ENCODE measurements around the gene SCGB1C1.
"Not testable (repeated sequence)": the region's sequence is repeated elsewhere in the genome, so short reads cannot be mapped to it uniquely, and the experiment has no call there.

The SCGB1C1 gene

DNA sequence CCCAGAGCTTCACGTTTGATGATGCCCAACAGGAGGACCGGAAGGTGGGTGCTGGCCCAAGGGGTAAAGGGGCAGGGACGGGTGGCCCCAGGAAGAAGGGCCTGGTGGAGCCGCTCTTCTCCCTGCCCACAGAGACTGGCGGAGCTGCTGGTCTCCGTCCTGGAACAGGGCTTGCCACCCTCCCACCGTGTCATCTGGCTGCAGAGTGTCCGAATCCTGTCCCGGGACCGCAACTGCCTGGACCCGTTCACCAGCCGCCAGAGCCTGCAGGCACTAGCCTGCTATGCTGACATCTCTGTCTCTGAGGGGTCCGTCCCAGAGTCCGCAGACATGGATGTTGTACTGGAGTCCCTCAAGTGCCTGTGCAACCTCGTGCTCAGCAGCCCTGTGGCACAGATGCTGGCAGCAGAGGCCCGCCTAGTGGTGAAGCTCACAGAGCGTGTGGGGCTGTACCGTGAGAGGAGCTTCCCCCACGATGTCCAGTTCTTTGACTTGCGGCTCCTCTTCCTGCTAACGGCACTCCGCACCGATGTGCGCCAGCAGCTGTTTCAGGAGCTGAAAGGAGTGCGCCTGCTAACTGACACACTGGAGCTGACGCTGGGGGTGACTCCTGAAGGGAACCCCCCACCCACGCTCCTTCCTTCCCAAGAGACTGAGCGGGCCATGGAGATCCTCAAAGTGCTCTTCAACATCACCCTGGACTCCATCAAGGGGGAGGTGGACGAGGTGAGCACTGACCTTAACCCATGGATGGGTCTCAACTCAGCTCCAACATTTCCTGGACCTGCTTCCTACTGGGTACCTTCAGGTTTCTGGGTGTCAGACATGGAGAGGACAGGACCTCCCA lies 16.6 kb downstream of the SCGB1C1 start:
- Mint-ChIP-seq H3K27me3 (no peaks in the 10 kb centered on the region), H3K4me3 (peak overlapping the region; percentile 99), H3K36me3 (ENCODE audit: low read depth) (peaks cover 50% of the 10 kb centered on the region), H3K27ac (peak overlapping the region; percentile 99), H3K4me1 (peaks cover 45% of the 10 kb centered on the region), H3K9me3 (no peaks in the 10 kb centered on the region)
- ATAC-seq, result no peak
- DNase-seq, result no peak

DNA sequence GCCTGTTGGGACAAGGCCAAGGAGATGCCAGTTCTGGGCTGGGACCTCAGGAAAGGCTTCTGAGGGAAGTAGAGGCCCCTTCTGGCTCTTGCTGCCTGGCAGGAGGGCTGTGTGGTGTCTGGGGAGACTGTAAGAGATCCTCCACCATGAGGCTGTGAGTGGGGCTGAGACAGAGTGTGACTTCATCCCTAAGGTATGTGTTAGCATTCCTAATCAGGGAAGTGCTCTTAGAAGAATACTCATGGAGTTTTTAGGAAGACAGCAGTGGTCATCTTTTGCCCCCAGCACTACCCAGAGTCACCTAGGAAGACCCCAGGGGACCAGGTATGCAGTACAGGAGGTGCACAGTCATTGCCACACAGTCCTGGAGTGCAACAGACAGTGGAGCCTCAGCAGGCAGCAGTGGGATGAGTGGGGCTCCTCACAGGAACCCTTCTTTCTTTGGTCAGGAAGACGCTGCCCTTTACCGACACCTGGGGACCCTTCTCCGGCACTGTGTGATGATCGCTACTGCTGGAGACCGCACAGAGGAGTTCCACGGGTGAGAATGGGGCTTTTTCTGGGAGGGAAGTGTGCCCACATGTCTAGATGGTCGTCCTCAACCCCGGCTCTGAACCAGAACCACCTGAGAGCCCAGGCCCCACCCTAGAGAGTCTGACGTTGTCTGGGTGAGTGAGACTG lies 17.4 kb downstream of the SCGB1C1 start:
- Mint-ChIP-seq H3K27ac (peak overlapping the region; percentile 81), H3K4me1 (peaks cover 38% of the 10 kb centered on the region), H3K36me3 (ENCODE audit: low read depth) (peaks cover 55% of the 10 kb centered on the region), H3K4me3 (peak overlapping the region; percentile 99), H3K9me3 (no peaks in the 10 kb centered on the region), H3K27me3 (no peaks in the 10 kb centered on the region)
- DNase-seq (no peak), ATAC-seq (no peak)

DNA sequence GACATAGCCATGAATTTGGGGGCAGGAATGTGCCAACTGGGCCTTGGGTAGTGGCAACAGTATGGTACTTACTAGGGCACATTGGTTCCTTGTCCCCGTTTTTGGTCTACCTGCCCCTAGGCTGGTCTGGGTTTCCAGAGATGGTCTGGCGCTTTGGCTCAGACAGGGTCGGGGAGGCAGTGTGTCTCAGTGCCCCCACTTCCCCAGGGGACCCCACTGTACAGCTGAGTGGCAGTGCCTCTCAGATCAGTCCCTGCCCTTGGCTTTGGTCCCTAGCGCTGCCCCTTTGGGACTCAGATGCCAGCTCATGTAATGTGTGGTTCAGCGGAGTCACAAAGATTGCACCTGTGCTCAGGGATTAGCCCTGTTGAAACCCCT lies 17.9 kb downstream of the SCGB1C1 start:
- ATAC-seq, result no peak
- peaks cover 33% of the 10 kb centered on the region for H3K4me1 Mint-ChIP-seq
- H3K36me3 Mint-ChIP-seq (ENCODE audit: low read depth), result peaks cover 53% of the 10 kb centered on the region
- H3K9me3 Mint-ChIP-seq, result no peaks in the 10 kb centered on the region
- H3K27me3 Mint-ChIP-seq, result no peaks in the 10 kb centered on the region
- peak overlapping the region; percentile 99 for H3K4me3 Mint-ChIP-seq
- H3K27ac Mint-ChIP-seq, result peak overlapping the region; percentile 81
- no peak for DNase-seq

DNA sequence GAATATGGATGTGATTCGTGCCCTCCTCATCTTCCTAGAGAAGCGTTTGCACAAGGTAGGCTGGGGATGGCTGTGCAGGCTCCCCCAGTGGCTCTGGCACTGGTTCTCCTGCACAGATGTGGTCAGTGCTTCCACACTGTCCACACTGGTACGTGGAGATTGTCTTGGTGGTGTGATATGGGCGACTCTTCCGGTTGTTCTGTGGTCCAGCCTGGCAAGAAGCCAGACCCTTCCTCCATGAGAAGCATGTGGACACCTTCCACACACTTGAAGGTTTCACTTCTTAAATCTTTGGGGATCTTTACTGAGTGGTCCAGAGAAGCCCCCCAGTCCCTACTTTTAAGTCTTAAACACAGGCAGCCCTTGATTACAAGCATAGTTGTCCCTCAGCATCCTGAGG lies 18.4 kb downstream of the SCGB1C1 start:
- no peak for ATAC-seq
- Mint-ChIP-seq H3K27me3 (no peaks in the 10 kb centered on the region), H3K36me3 (ENCODE audit: low read depth) (peaks cover 51% of the 10 kb centered on the region), H3K4me1 (peaks cover 28% of the 10 kb centered on the region), H3K27ac (peak overlapping the region; percentile 81), H3K9me3 (no peaks in the 10 kb centered on the region), H3K4me3 (peak overlapping the region; percentile 99)
- no peak for DNase-seq

DNA sequence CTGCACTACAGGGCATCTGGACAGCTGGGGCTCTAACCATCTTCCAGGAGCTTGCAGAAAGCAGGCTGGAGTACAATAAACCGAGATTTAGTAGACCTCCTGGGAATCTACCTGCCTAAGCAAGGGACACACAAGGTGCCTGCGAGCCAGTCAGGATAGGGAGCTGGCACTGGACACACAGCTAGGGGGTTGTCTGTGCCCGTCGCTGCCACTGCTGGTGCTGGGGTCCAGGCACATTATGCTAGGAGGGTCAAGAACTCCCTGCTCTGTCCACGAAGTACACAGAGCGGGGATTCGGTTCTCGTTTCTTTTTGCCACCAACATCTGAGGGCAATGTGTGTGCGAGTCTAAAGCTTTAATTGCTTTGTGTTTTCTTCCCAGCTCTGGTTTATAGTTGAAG lies 18.9 kb downstream of the SCGB1C1 start:
- peak overlapping the region; percentile 27 for H3K27ac Mint-ChIP-seq
- ATAC-seq (no peak), DNase-seq (no peak)
- no peak overlapping the region for H3K4me3 Mint-ChIP-seq
- H3K36me3 Mint-ChIP-seq (ENCODE audit: low read depth), result peaks cover 48% of the 10 kb centered on the region
- H3K27me3 Mint-ChIP-seq, result no peaks in the 10 kb centered on the region
- H3K9me3 Mint-ChIP-seq, result no peaks in the 10 kb centered on the region
- H3K4me1 Mint-ChIP-seq, result peaks cover 28% of the 10 kb centered on the region

DNA sequence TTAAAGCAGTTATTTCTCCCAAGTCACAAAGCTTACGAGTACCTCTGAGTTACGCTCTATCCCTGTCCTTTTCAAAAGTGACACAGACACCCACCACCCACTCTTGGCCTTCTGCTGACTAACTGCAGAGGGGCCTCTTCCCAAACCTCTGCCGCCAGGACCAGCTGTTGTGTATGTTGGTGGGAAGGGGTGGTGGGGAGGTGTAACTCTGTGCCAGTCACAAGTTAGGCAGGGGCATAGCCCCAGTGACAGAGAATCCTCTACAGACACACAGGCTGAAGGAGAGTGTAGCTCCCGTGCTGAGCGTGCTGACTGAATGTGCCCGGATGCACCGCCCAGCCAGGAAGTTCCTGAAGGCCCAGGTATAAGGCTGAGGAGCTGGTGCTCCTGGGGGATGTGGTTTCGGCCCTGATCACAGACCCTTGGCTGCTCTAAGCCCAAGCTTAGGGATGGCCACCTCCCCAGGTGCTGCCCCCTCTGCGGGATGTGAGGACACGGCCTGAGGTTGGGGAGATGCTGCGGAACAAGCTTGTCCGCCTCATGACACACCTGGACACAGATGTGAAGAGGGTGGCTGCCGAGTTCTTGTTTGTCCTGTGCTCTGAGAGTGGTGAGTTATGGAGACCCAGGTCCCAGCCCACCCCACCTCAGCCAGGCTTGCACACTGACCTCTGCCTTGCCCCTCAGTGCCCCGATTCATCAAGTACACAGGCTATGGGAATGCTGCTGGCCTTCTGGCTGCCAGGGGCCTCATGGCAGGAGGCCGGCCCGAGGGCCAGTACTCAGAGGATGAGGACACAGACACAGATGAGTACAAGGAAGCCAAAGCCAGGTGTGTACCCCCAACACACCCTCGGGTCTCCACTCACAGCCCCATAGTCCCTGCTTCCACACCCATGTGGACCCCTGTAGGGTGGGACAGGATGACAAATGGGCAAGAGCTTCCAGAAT lies 19.5 kb downstream of the SCGB1C1 start:
- H3K9me3 Mint-ChIP-seq, result no peaks in the 10 kb centered on the region
- peaks cover 46% of the 10 kb centered on the region for H3K36me3 Mint-ChIP-seq (ENCODE audit: low read depth)
- no peaks in the 10 kb centered on the region for H3K27me3 Mint-ChIP-seq
- H3K27ac Mint-ChIP-seq, result peak overlapping the region; percentile 27
- DNase-seq, result no peak
- peaks cover 28% of the 10 kb centered on the region for H3K4me1 Mint-ChIP-seq
- H3K4me3 Mint-ChIP-seq, result no peak overlapping the region
- ATAC-seq, result no peak

DNA sequence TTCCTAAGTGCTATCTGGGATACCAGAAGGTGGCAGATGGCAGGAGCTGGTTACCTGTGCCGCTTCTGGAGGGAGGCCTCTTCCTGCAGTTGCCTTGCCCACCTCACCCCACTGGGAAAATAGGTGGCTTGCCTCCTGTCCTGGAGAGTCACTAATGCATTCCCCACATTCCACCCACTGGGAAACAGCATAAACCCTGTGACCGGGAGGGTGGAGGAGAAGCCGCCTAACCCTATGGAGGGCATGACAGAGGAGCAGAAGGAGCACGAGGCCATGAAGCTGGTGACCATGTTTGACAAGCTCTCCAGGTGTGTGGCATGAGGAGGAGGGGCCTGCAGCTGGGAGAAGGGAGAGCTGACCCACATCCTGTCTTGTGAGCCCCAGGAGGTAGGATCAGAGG lies 20.2 kb downstream of the SCGB1C1 start:
- Mint-ChIP-seq H3K27me3 (no peaks in the 10 kb centered on the region), H3K4me1 (peaks cover 30% of the 10 kb centered on the region), H3K9me3 (no peaks in the 10 kb centered on the region), H3K36me3 (ENCODE audit: low read depth) (peaks cover 47% of the 10 kb centered on the region), H3K27ac (peak overlapping the region; percentile 83), H3K4me3 (no peak overlapping the region)
- DNase-seq (no peak), ATAC-seq (no peak)

DNA sequence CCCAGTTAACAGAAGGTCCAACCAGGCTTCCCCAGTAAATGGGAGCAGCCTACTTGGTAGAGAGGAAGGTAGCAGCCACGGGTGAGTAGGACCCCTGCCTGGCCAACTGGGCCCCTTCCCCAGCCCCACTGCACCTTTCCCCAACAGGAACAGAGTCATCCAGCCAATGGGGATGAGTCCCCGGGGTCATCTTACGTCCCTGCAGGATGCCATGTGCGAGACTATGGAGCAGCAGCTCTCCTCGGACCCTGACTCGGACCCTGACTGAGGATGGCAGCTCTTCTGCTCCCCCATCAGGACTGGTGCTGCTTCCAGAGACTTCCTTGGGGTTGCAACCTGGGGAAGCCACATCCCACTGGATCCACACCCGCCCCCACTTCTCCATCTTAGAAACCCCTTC lies 21.2 kb downstream of the SCGB1C1 start:
- no peak for ATAC-seq
- Mint-ChIP-seq H3K4me1 (peaks cover 30% of the 10 kb centered on the region), H3K4me3 (no peak overlapping the region), H3K27me3 (no peaks in the 10 kb centered on the region), H3K9me3 (no peaks in the 10 kb centered on the region), H3K27ac (no peak overlapping the region), H3K36me3 (ENCODE audit: low read depth) (peaks cover 48% of the 10 kb centered on the region)
- no peak for DNase-seq

DNA sequence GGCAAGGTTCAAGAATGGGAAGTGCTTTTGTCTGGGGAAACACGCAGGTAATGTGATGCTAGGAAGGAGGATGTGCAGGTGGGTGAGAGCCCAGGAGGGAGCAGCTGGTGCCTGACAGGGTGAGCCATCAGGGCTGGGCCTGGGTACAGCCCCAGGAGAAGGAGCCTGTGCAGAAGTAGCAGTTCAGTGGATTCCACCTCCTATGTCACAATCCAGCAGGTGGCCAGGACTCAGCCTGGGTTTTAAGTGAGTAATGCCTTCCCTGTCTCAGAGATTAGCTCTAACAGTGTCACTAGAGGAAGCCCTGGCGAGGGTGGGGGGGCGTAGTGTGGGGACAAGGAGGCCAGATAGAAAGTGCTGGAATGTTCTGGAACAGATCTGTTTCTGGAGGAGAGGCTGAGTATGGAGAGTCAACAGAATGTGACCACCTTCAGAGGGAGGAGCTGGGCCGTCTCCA lies 22.7 kb downstream of the SCGB1C1 start:
- Mint-ChIP-seq H3K4me3 (no peak overlapping the region), H3K27ac (peak overlapping the region; percentile 75), H3K4me1 (peaks cover 18% of the 10 kb centered on the region), H3K36me3 (ENCODE audit: low read depth) (peaks cover 44% of the 10 kb centered on the region), H3K9me3 (no peaks in the 10 kb centered on the region), H3K27me3 (no peaks in the 10 kb centered on the region)
- ATAC-seq (no peak), DNase-seq (no peak)

DNA sequence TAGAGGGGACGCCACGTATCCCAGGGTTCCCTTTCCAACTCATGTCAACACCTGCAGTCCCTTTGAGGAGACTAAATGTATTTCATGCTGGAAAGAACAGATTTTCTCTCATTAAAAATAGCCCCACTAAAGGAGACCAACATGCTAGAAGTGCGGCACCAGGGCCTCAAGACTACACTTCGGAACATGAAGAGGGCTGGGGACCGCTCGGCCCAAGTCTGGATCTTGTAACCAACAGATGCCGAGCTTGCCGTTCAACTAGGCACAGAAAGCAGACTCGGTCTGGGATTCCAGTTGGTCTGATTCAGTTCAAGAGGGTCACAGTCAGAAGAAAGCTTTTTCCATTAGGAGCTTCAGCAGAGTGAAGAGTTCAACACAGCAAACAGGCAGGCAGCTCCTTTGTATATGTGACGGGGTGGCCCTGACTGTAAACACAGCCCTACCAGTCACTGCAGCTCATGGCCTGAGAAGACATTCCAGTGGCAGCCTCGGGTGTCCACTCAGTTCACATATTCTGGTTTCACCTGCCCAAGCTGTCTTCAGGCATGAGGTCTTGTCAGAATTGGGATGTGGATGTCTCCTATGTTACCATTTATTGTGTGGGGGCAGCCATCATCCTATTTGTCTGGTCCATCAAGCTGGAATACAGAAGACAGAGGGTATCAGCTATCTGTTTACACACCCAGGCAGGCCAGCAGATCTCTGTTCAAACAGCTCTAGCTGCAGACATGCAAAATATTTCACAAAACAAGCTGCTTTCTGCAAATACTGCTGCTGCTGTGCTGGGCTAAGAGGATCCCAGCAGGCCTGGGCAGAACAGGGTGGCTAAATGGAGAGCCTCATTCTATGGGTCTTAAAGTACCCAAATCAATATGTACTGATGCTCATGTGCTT lies 23.4 kb downstream of the SCGB1C1 start:
- peaks cover 39% of the 10 kb centered on the region for H3K36me3 Mint-ChIP-seq (ENCODE audit: low read depth)
- H3K27me3 Mint-ChIP-seq, result no peaks in the 10 kb centered on the region
- H3K27ac Mint-ChIP-seq, result no peak overlapping the region
- ATAC-seq (no peak), DNase-seq (no peak)
- peaks cover 14% of the 10 kb centered on the region for H3K4me1 Mint-ChIP-seq
- no peak overlapping the region for H3K4me3 Mint-ChIP-seq
- H3K9me3 Mint-ChIP-seq, result no peaks in the 10 kb centered on the region

DNA sequence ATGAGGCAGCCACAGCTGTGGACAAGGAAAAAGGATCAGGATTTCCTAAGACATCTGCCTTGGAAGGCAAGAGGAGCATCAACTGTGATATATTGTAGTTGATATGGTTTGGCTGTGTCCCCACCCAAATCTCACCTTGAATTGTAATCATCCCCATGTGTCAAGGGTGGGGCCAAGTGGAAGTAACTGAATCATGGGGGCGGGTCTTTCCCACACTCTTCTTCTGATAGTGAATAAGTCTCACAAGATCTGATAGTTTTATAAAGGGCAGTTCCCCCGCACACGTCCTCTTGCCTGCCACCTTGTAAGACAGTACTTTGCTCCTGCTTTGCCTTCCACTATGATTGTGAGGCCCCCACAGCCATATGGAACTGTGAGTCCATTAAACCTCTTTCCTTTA lies 24.8 kb downstream of the SCGB1C1 start:
- no peak overlapping the region for H3K4me3 Mint-ChIP-seq
- H3K9me3 Mint-ChIP-seq, result no peaks in the 10 kb centered on the region
- peak; percentile 26 for ATAC-seq
- no peak overlapping the region for H3K27ac Mint-ChIP-seq
- no peaks in the 10 kb centered on the region for H3K27me3 Mint-ChIP-seq
- no peak for DNase-seq
- H3K36me3 Mint-ChIP-seq (ENCODE audit: low read depth), result peaks cover 30% of the 10 kb centered on the region
- peaks cover 9% of the 10 kb centered on the region for H3K4me1 Mint-ChIP-seq

DNA sequence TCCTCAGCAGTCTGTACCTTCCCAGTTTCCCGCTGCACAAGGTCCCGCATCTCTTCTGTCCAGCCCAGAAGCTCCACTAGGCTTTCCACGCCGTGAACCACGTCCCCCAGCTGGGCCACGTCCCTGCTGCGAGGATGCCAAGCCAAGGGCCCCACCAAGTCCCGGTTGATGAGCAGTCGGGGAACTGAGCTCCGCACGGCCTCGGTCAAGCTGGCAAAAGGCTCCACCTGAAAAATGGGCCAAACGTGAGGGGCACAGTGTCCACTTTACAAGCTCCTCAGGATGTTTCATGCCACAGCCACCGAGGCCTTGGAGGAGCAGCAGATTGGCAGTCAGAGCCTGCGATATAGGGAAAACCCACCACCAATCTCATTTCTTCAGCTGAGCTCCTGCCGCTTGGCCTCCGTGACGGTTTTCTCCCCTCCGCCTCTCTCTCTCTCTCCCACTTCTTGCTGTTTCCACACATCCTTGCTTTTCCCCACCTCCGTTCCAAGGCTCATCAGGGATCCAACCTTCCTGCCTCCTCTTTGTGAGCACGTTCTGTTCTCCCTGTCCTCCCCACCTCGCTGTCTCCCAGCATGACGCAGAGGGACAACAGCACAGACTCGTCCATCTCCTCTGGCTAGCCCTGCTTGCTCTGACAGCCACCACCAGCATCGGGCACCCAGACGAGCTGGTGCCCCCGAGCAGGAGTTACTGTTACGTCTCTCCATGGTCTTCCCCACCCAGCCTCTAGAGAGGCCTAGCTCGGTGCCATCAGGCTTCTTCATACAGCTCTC lies 26.1 kb downstream of the SCGB1C1 start:
- peaks cover 24% of the 10 kb centered on the region for H3K36me3 Mint-ChIP-seq (ENCODE audit: low read depth)
- no peak overlapping the region for H3K4me3 Mint-ChIP-seq
- no peak for DNase-seq
- ATAC-seq, result no peak
- no peaks in the 10 kb centered on the region for H3K27me3 Mint-ChIP-seq
- H3K9me3 Mint-ChIP-seq, result no peaks in the 10 kb centered on the region
- no peak overlapping the region for H3K27ac Mint-ChIP-seq
- peaks cover 9% of the 10 kb centered on the region for H3K4me1 Mint-ChIP-seq

DNA sequence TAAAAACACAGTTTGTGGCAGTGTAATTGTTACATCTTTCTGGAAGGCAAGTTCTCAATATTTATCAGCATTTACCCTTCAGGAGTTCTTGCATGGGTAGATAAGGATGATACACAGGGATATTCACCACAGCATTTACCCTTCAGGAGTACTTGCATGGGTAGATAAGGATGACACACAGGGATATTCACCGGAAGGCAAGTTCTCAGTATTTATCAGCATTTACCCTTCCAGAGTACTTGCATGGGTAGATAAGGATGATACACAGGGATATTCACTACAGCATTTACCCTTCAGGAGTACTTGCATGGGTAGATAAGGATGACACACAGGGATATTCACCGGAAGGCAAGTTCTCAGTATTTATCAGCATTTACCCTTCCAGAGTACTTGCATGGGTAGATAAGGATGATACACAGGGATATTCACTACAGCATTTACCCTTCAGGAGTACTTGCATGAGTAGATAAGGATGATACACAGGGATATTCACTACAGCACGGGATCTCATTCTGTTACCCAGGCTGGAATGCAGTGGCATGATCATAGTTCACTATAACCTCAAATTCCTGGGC lies 27.9 kb downstream of the SCGB1C1 start:
- DNase-seq, H3K9me3 Mint-ChIP-seq, H3K27me3 Mint-ChIP-seq, H3K27ac Mint-ChIP-seq, H3K4me3 Mint-ChIP-seq, ATAC-seq: not testable (repeated sequence)
- peaks cover 16% of the 10 kb centered on the region for H3K36me3 Mint-ChIP-seq (ENCODE audit: low read depth)
- H3K4me1 Mint-ChIP-seq, result peaks cover 16% of the 10 kb centered on the region
